ENCODE measurements around the gene PACRG. TPM values are rescaled to one million over a fixed set of nuclear protein-coding genes. Genes with fewer than 3 reads are reported as not detected.

The PACRG gene
- total RNA-seq, 2 experiments from 2014 or later = 0.66 to 0.81 TPM

- Histone ChIP-seq H3K27ac (ENCODE audit: low read depth in 1 of 2, low read length in 2 of 2) (no peak overlapping the region), H3K9me3 (ENCODE audit: control insufficient read depth in 1 of 2, insufficient read depth in 1 of 2, low read length in 2 of 2) (no peaks in the 10 kb centered on the region), H3K4me1 (ENCODE audit: insufficient read depth, low read length) (no peaks in the 10 kb centered on the region), H3K27me3 (ENCODE audit: control insufficient read depth in 1 of 2, insufficient read depth in 2 of 2, low read length in 2 of 2) (peaks cover 0 to 2% of the 10 kb centered on the region in 2 experiments), H3K4me3 (ENCODE audit: low read length) (no peak overlapping the region), H3K36me3 (ENCODE audit: insufficient read depth, low read length) (no peaks in the 10 kb centered on the region)
- POLR2A ChIA-PET = no interaction called here
- DNase-seq (no peak), ATAC-seq (ENCODE audit: poor library complexity) (no peak)
- H3K9me3 Mint-ChIP-seq = no peaks in the 10 kb centered on the region
- no peak overlapping the region for H3K4me3 Mint-ChIP-seq
- H3K36me3 Mint-ChIP-seq (ENCODE audit: low read depth) = no peaks in the 10 kb centered on the region
- no peak overlapping the region for H3K27ac Mint-ChIP-seq
- H3K4me1 Mint-ChIP-seq (ENCODE audit: low read depth) = no peaks in the 10 kb centered on the region
- H3K27me3 Mint-ChIP-seq = peaks cover 10% of the 10 kb centered on the region
- TF ChIP-seq, protein P1, sequence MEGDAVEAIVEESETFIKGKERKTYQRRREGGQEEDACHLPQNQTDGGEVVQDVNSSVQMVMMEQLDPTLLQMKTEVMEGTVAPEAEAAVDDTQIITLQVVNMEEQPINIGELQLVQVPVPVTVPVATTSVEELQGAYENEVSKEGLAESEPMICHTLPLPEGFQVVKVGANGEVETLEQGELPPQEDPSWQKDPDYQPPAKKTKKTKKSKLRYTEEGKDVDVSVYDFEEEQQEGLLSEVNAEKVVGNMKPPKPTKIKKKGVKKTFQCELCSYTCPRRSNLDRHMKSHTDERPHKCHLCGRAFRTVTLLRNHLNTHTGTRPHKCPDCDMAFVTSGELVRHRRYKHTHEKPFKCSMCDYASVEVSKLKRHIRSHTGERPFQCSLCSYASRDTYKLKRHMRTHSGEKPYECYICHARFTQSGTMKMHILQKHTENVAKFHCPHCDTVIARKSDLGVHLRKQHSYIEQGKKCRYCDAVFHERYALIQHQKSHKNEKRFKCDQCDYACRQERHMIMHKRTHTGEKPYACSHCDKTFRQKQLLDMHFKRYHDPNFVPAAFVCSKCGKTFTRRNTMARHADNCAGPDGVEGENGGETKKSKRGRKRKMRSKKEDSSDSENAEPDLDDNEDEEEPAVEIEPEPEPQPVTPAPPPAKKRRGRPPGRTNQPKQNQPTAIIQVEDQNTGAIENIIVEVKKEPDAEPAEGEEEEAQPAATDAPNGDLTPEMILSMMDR (IDR thresholded peaks at IDR 0.05) = no peak
- CTCF ChIA-PET = no interaction called here
- intact Hi-C loops (cut with DNase I, micrococcal nuclease) = no loop called here
Observed at GRCh38 chr6:163200289-163200688, 472.5 kb downstream of the PACRG start.

DNA sequence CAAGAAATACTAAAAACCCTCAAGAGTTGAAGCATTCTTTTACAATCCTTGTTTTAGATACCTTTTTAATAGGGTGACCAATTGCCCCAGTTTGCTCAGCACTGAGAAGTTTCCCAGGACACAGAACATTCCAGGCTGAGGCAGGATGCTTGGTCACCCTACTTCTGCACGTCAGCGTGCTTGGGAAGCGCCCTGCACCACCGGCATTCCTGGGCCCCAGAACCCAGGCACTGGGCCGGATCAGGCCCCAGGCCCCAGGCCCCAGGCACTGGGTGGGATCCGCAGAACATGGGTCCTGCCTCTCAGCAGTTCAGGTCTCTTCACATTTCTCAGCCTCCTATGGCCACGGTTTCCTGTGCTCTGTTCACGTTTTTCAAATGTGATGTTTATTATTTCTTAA lies 472.9 kb downstream of the PACRG start:
- Mint-ChIP-seq H3K27me3 (peaks cover 10% of the 10 kb centered on the region), H3K4me3 (no peak overlapping the region), H3K36me3 (ENCODE audit: low read depth) (no peaks in the 10 kb centered on the region), H3K27ac (no peak overlapping the region), H3K4me1 (ENCODE audit: low read depth) (no peaks in the 10 kb centered on the region), H3K9me3 (no peaks in the 10 kb centered on the region)
- no peaks in the 10 kb centered on the region for H3K27me3 ChIP-seq (ENCODE audit: control insufficient read depth in 1 of 2, insufficient read depth in 2 of 2, low read length in 2 of 2)
- intact Hi-C loops (cut with DNase I, micrococcal nuclease) = no loop called here
- TF ChIP-seq, protein P1 (IDR thresholded peaks at IDR 0.05) = no peak
- ATAC-seq (ENCODE audit: poor library complexity) (no peak), DNase-seq (no peak)
- no peaks in the 10 kb centered on the region for H3K36me3 ChIP-seq (ENCODE audit: insufficient read depth, low read length)
- H3K4me3 ChIP-seq (ENCODE audit: low read length) = no peak overlapping the region
- CTCF ChIA-PET = no interaction called here
- POLR2A ChIA-PET = no interaction called here
- H3K4me1 ChIP-seq (ENCODE audit: insufficient read depth, low read length) = no peaks in the 10 kb centered on the region
- no peak overlapping the region for H3K27ac ChIP-seq (ENCODE audit: low read depth in 1 of 2, low read length in 2 of 2)
- no peaks in the 10 kb centered on the region for H3K9me3 ChIP-seq (ENCODE audit: control insufficient read depth in 1 of 2, insufficient read depth in 1 of 2, low read length in 2 of 2)

DNA sequence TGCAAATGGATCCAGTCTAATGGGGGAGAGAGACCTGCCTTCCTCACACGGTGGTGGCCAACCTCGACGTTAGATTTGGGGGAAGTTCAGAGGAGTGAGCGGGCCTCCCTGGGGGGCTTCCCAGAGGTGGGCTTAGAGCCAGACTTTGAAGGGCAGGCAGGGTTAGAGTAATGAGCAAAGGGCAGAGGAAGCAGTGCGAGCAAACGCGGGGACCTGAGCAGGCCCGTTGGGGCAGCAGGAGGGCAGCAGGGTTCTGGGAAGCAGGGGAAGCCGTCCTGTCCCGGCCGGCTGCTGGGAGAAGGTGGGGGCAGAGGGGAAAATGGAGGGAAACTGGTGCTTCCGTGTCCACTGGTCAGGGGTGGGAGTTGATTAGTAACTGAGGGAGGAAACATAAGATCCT lies 474.1 kb downstream of the PACRG start:
- H3K4me3 ChIP-seq (ENCODE audit: low read length) = no peak overlapping the region
- intact Hi-C loops (cut with DNase I, micrococcal nuclease) = no loop called here
- H3K4me1 ChIP-seq (ENCODE audit: insufficient read depth, low read length) = no peaks in the 10 kb centered on the region
- TF ChIP-seq, protein P1 (IDR thresholded peaks at IDR 0.05) = no peak
- ChIA-PET POLR2A (no interaction called here), CTCF (no interaction called here)
- Mint-ChIP-seq H3K4me1 (ENCODE audit: low read depth) (no peaks in the 10 kb centered on the region), H3K36me3 (ENCODE audit: low read depth) (no peaks in the 10 kb centered on the region), H3K27me3 (peaks cover 10% of the 10 kb centered on the region), H3K9me3 (no peaks in the 10 kb centered on the region), H3K27ac (no peak overlapping the region), H3K4me3 (no peak overlapping the region)
- H3K9me3 ChIP-seq (ENCODE audit: control insufficient read depth in 1 of 2, insufficient read depth in 1 of 2, low read length in 2 of 2) = no peaks in the 10 kb centered on the region
- H3K36me3 ChIP-seq (ENCODE audit: insufficient read depth, low read length) = no peaks in the 10 kb centered on the region
- H3K27ac ChIP-seq (ENCODE audit: low read depth in 1 of 2, low read length in 2 of 2) = no peak overlapping the region
- no peak for ATAC-seq (ENCODE audit: poor library complexity)
- DNase-seq = no peak
- H3K27me3 ChIP-seq (ENCODE audit: control insufficient read depth in 1 of 2, insufficient read depth in 2 of 2, low read length in 2 of 2) = no peaks in the 10 kb centered on the region
